Hematopoietic multipotent progenitor cell treated with erythropoietin and hydrocortisone succinate and interleukin-3 and kit ligand, for 4 days (in vitro differentiated cells): ENCODE results near the gene CST11.

ENCODE experiments used
- DNase-seq: peaks from one replicate; pipeline ENCODE4 v3.0.0-alpha.2; 2015

The CST11 gene

GRCh38 chr20:23419995-23420901 is 32.4 kb downstream of the CST11 start:
- DNase-seq: peak; percentile 63

- no peak for DNase-seq
These were observed 33.0 kb downstream of the CST11 start for GRCh38 chr20:23419657-23419994.

GRCh38 chr20:23417861-23418260 is 34.8 kb downstream of the CST11 start:
- DNase-seq: peak; percentile 59

GRCh38 chr20:23415959-23416583 is 36.6 kb downstream of the CST11 start:
- DNase-seq: peak; percentile 30

GRCh38 chr20:23415555-23415954 is 37.1 kb downstream of the CST11 start:
- no peak for DNase-seq

GRCh38 chr20:23414526-23415188 is 38.0 kb downstream of the CST11 start:
- no peak for DNase-seq

GRCh38 chr20:23413862-23414422 is 38.7 kb downstream of the CST11 start:
- DNase-seq: no peak

GRCh38 chr20:23412026-23412425 is 40.6 kb downstream of the CST11 start:
- peak; percentile 40 for DNase-seq

GRCh38 chr20:23410916-23411695 is 41.6 kb downstream of the CST11 start:
- DNase-seq: no peak

- DNase-seq: no peak
These were observed 42.9 kb downstream of the CST11 start for GRCh38 chr20:23409800-23410199.

- no peak for DNase-seq
These were observed 43.7 kb downstream of the CST11 start for GRCh38 chr20:23408957-23409356.

- peak; percentile 13 for DNase-seq
These were observed 44.8 kb downstream of the CST11 start for GRCh38 chr20:23407781-23408464.

GRCh38 chr20:23406880-23407279 is 45.8 kb downstream of the CST11 start:
- DNase-seq: no peak

- DNase-seq: no peak
These were observed 48.5 kb downstream of the CST11 start for GRCh38 chr20:23404196-23404595.

- no peak for DNase-seq
These were observed 48.9 kb downstream of the CST11 start for GRCh38 chr20:23403751-23404150.

- DNase-seq: no peak
These were observed 51.6 kb downstream of the CST11 start for GRCh38 chr20:23401051-23401450.
